SK-N-SH (cell line): ENCODE results near the gene MRPL36. TPM values are rescaled to one million over a fixed set of nuclear protein-coding genes. Genes with fewer than 3 reads are reported as not detected.

Experiments used
- CTCF ChIA-PET: fragments of 300-600, 350-600 bp; formaldehyde crosslinking; extraction: SDS; loops from one replicate; lab custom pipeline; 2021; lab: Yijun Ruan, JAX
- POLR2A ChIA-PET: fragments of 350-600 bp; sonication (Branson Sonifier 250); formaldehyde crosslinking; extraction: SDS; loops from one replicate; lab custom pipeline; 2020; ENCODE audit warnings: antibody characterized with exemption, inconsistent platforms; lab: Yijun Ruan, JAX
- DNase-seq: peaks from one replicate; pipeline ENCODE4 v3.0.0; 2012
- H2AFZ ChIP-seq: fragments of 200-600 bp; sonication (generic); 2 replicates; pipeline ENCODE4 v1.8.1; 2016; ENCODE audit warnings: antibody characterized with exemption, mild to moderate bottlenecking, low read depth
- H3F3A ChIP-seq: fragments of 200-600 bp; sonication (generic); replicated peaks from 2 replicates; pipeline ENCODE3; 2016; ENCODE audit warnings: antibody characterized with exemption, mild to moderate bottlenecking; ENCODE audit not compliant: insufficient read depth
- H3K27ac ChIP-seq, 2 experiments: fragments of 200-500 bp in 1 of 2; fragments of 200-600 bp in 1 of 2; sonication (Bioruptor generic) in 1 of 2; sonication (generic), shearing (Covaris generic) in 1 of 2; 2 replicates each; pipeline versions ENCODE4 v1.5.1 to v1.6.1; 2014 to 2016; ENCODE audit warnings: low read depth in 2 of 2, inconsistent platforms in 1 of 2, low read length in 1 of 2, mild to moderate bottlenecking in 1 of 2, mixed read lengths in 1 of 2
- H3K27me3 ChIP-seq: fragments of 200-600 bp; sonication (generic), shearing (Covaris generic); 2 replicates; pipeline ENCODE4 v1.6.1; 2016; ENCODE audit warnings: mixed run types; ENCODE audit not compliant: insufficient read depth
- H3K36me3 ChIP-seq, 2 experiments: fragments of 200-500 bp in 1 of 2; fragments of 200-600 bp in 1 of 2; sonication (Bioruptor generic) in 1 of 2; sonication (generic) in 1 of 2; replicated peaks in 1 of 2; 2 replicates each; pipeline versions ENCODE3 to v1.5.1; 2014 to 2016; ENCODE audit warnings: low read length in 1 of 2, mild to moderate bottlenecking in 1 of 2; ENCODE audit not compliant: insufficient read depth in 2 of 2, control insufficient read depth in 1 of 2
- H3K4me1 ChIP-seq, 2 experiments: fragments of 200-500 bp in 1 of 2; fragments of 200-600 bp in 1 of 2; sonication (Bioruptor generic) in 1 of 2; sonication (generic), shearing (Covaris generic) in 1 of 2; 2 replicates each; pipeline versions ENCODE4 v1.5.1 to v1.6.1; 2014 to 2016; ENCODE audit warnings: low read depth in 1 of 2, low read length in 1 of 2, mixed run types in 1 of 2; ENCODE audit not compliant: insufficient read depth in 2 of 2, control insufficient read depth in 1 of 2
- H3K4me2 ChIP-seq: fragments of 200-600 bp; sonication (generic), shearing (Covaris generic); 2 replicates; pipeline ENCODE4 v1.6.1; 2017; ENCODE audit warnings: mixed run types
- H3K4me3 ChIP-seq, 2 experiments: fragments of 200-500 bp in 1 of 2; fragments of 200-600 bp in 1 of 2; sonication (Bioruptor generic) in 1 of 2; sonication (generic), shearing (Covaris generic) in 1 of 2; 2 replicates each; pipeline versions ENCODE4 v1.5.1 to v1.8.1; 2014 to 2016; ENCODE audit warnings: low read depth in 2 of 2, inconsistent platforms in 1 of 2, low read length in 1 of 2, mild to moderate bottlenecking in 1 of 2, mixed read lengths in 1 of 2, moderate library complexity in 1 of 2
- H3K79me2 ChIP-seq: fragments of 200-600 bp; sonication (generic); 2 replicates; pipeline ENCODE4 v1.8.1; 2017; ENCODE audit warnings: mild to moderate bottlenecking; ENCODE audit not compliant: insufficient read depth
- H3K9ac ChIP-seq: fragments of 200-600 bp; sonication (generic); 2 replicates; pipeline ENCODE4 v1.6.1; 2017; ENCODE audit warnings: mixed run types
- H3K9me2 ChIP-seq: fragments of 200-600 bp; sonication (generic); 2 replicates; pipeline ENCODE4 v1.6.1; 2017; ENCODE audit warnings: mixed run types
- H3K9me3 ChIP-seq: fragments of 200-600 bp; sonication (generic); 2 replicates; pipeline ENCODE4 v1.6.1; 2017; ENCODE audit warnings: mixed run types, mild to moderate bottlenecking, moderate library complexity
- H4K20me1 ChIP-seq: fragments of 200-600 bp; sonication (generic); 2 replicates; pipeline ENCODE4 v1.6.1; 2017; ENCODE audit warnings: mild to moderate bottlenecking, mixed run types; ENCODE audit not compliant: insufficient read depth
- ELF1 ChIP-seq: IDR thresholded peaks from 2 replicates; pipeline ENCODE4 v1.4.0; 2012
- FOSL2 ChIP-seq: IDR thresholded peaks from 2 replicates; pipeline ENCODE4 v1.4.0; 2012; ENCODE audit warnings: low read depth, mild to moderate bottlenecking, moderate library complexity, borderline replicate concordance
- FOXM1 ChIP-seq: IDR thresholded peaks from 2 replicates; pipeline ENCODE4 v1.4.0; 2012; ENCODE audit warnings: low read depth, mild to moderate bottlenecking
- GATA2 ChIP-seq: sonication (generic); formaldehyde crosslinking; IDR thresholded peaks from 2 replicates; pipeline ENCODE4 v1.5.0; 2020; ENCODE audit warnings: mild to moderate bottlenecking, missing genetic modification reagents
- MEF2A ChIP-seq: IDR thresholded peaks from 2 replicates; pipeline ENCODE4 v1.4.0; 2012; ENCODE audit warnings: low read depth, borderline replicate concordance
- RAD21 ChIP-seq: IDR thresholded peaks from 2 replicates; pipeline ENCODE4 v1.6.1; 2012; ENCODE audit warnings: mild to moderate bottlenecking, low read length
- RCOR1 ChIP-seq: fragments of 150-350 bp; IDR thresholded peaks from 2 replicates; pipeline ENCODE4 v1.6.1; 2017; ENCODE audit warnings: antibody characterized with exemption, low read length
- RFX5 ChIP-seq: IDR thresholded peaks from 2 replicates; pipeline ENCODE4 v1.6.1; 2012; ENCODE audit warnings: mild to moderate bottlenecking, improper control_type of control experiment, low read length
- RXRA ChIP-seq: IDR thresholded peaks from 2 replicates; pipeline ENCODE4 v1.4.0; 2012; ENCODE audit warnings: low read depth, mild to moderate bottlenecking, borderline replicate concordance
- TCF12 ChIP-seq: IDR thresholded peaks from 2 replicates; pipeline ENCODE4 v1.4.0; 2012
- WGBS: methylation state at CpG from one replicate; pipeline ENCODE4 v1.1.6; 2017; ENCODE audit warnings: low lambda C conversion rate; 5-methylcytosine and 5-hydroxymethylcytosine counted together
- polyA plus RNA-seq, 3 experiments: library from polyadenylated mRNA; depleted of rRNA; stranded (reverse); fragments of >200 nt; gene quantifications; 2 replicates each; pipeline ENCODE4 v1.2.3, GENCODE V29; 2012
- TF ChIP-seq, protein P1 (sequence below): IDR thresholded peaks from 2 replicates; pipeline ENCODE4 v1.4.0; 2012; ENCODE audit warnings: low read depth, borderline replicate concordance
- TF ChIP-seq, protein P2 (sequence below): fragments of 150-350 bp; IDR thresholded peaks from 2 replicates; pipeline ENCODE4 v1.6.1; 2016; ENCODE audit warnings: mild to moderate bottlenecking, low read depth, low read length
- TF ChIP-seq, protein P3 (sequence below): IDR thresholded peaks from 2 replicates; pipeline ENCODE4; 2012

The MRPL36 gene
- polyA plus RNA-seq, 1 of the 3 experiments (the other 2 are of a cell fraction), result 78.4 TPM

DNA sequence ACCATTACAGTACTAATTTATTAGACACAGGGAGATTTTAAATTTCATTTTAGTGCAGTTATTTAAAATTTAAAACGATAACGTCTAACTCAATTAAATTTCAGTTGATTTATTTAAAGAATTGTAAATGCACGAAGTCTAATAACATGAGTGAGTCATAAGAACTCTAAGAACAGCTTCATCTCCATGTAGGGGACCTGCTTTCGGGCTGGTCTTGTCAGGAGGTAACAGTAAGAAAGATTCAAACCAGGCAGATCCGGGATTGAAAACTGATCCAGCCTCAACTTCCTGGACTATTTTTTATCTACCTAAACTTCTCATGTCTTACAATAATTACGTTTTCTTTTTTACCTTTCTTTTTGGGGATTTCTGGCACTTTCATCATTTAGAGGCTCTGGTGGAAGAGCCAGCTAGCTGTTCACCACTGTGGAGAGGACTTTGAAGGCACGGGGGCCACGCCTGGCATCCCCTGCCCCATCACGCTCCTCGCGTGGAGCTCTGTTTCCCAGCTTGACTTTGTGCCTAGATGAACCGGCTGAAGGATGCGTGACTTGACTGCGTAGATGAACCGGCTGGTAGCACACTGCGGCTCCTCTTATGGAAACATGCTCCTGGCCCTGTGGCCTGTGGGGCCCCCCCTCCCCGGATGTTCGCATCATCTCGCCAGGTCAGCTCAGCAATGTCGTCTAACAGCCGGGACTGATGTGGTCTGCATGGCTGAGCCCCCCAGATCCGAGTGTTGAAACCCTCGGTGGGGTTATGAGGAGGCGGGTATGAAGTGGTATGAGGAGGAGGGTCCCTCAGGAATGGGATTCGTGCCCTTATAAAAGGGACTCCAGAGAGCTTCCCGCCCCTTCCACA is 27.6 kb upstream of the MRPL36 start:
- peaks cover 0 to 6% of the 10 kb centered on the region in 2 experiments for H3K36me3 ChIP-seq
- no peaks in the 10 kb centered on the region for H3K79me2 ChIP-seq
- H3K9ac ChIP-seq, result no peak overlapping the region
- H3K27me3 ChIP-seq, result peaks cover 7% of the 10 kb centered on the region
- ChIA-PET POLR2A (no interaction called here), CTCF (no interaction called here)
- no peak overlapping the region for H3K4me2 ChIP-seq
- no peaks in the 10 kb centered on the region for H4K20me1 ChIP-seq
- H2AFZ ChIP-seq, result no peak overlapping the region
- H3K9me2 ChIP-seq, result no peaks in the 10 kb centered on the region
- no peaks in the 10 kb centered on the region for H3K4me1 ChIP-seq
- 89% methylated on average over 24 of the region's 26 CpGs for WGBS
- DNase-seq, result no peak
- H3K4me3 ChIP-seq, result no peak overlapping the region
- H3K27ac ChIP-seq, result no peak overlapping the region
- H3K9me3 ChIP-seq, result no peaks in the 10 kb centered on the region
- no peak for TF ChIP-seq MEF2A
- TF ChIP-seq RAD21, result no peak
- TF ChIP-seq RFX5, result no peak
- TF ChIP-seq, protein P1, sequence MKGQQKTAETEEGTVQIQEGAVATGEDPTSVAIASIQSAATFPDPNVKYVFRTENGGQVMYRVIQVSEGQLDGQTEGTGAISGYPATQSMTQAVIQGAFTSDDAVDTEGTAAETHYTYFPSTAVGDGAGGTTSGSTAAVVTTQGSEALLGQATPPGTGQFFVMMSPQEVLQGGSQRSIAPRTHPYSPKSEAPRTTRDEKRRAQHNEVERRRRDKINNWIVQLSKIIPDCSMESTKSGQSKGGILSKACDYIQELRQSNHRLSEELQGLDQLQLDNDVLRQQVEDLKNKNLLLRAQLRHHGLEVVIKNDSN, result no peak
- TF ChIP-seq, protein P2, sequence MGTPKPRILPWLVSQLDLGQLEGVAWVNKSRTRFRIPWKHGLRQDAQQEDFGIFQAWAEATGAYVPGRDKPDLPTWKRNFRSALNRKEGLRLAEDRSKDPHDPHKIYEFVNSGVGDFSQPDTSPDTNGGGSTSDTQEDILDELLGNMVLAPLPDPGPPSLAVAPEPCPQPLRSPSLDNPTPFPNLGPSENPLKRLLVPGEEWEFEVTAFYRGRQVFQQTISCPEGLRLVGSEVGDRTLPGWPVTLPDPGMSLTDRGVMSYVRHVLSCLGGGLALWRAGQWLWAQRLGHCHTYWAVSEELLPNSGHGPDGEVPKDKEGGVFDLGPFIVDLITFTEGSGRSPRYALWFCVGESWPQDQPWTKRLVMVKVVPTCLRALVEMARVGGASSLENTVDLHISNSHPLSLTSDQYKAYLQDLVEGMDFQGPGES, result no peak
- no peak for TF ChIP-seq ELF1
- no peak for TF ChIP-seq TCF12
- TF ChIP-seq FOSL2, result no peak
- TF ChIP-seq FOXM1, result no peak
- TF ChIP-seq RCOR1, result no peak
- TF ChIP-seq GATA2 (CRISPR knock-in tag), result no peak
- H3F3A ChIP-seq, result no peaks in the 10 kb centered on the region

DNA sequence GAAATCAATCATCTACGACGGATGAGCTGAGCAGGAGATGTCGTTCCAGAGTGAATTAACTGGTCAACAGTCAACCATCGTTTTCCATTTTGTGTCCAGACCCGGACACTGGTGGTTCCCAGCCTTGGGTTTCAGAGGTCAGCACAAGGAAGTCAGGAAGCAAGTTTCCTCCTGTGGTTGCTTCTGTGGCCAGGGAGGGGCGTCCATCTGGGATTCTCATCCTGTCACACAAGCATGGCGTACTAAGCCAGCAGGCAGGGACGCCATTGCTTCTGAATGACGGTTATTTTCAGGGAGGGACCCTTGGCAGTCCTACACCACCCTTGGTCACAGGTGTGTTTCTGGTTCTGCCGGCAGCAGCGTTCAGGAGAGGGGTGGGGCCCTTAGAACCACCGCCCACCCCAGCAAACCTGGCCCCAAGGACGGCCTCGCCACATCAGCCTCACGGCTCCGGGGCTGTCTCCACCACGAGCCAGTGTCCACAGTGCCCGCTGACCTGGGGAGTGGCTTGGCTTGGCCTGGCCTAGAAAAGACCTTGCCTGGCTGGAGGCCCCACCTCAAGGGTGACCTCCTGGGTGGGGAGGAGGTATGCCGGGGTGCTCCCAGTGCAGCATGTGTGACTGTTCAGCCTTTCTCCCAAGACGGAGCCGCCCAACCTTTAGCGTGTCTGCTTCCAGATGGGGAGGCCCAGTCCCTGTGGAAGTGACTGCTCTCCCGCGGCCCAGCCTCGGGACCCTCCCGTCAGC is 26.8 kb upstream of the MRPL36 start:
- Histone ChIP-seq H3K27ac (no peak overlapping the region), H3K36me3 (peaks cover 0 to 11% of the 10 kb centered on the region in 2 experiments), H3K4me1 (no peaks in the 10 kb centered on the region), H3K4me2 (no peak overlapping the region), H4K20me1 (no peaks in the 10 kb centered on the region), H3K27me3 (no peaks in the 10 kb centered on the region), H2AFZ (no peak overlapping the region), H3K9me2 (no peaks in the 10 kb centered on the region), H3F3A (no peaks in the 10 kb centered on the region), H3K4me3 (no peak overlapping the region), H3K79me2 (no peaks in the 10 kb centered on the region), H3K9me3 (no peaks in the 10 kb centered on the region), H3K9ac (no peak overlapping the region)
- ChIA-PET POLR2A (no interaction called here), CTCF (no interaction called here)
- TF ChIP-seq GATA2 (CRISPR knock-in tag) (no peak), RXRA (no peak)
- TF ChIP-seq, protein P3, sequence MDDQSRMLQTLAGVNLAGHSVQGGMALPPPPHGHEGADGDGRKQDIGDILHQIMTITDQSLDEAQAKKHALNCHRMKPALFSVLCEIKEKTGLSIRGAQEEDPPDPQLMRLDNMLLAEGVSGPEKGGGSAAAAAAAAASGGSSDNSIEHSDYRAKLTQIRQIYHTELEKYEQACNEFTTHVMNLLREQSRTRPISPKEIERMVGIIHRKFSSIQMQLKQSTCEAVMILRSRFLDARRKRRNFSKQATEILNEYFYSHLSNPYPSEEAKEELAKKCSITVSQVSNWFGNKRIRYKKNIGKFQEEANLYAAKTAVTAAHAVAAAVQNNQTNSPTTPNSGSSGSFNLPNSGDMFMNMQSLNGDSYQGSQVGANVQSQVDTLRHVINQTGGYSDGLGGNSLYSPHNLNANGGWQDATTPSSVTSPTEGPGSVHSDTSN, result no peak
- 86% methylated on average over 20 of the region's 26 CpGs for WGBS
- no peak for DNase-seq
